Thyroid gland (tissue), 4 donors: ENCODE data around the gene ERAL1. TPM values are rescaled to one million over a fixed set of nuclear protein-coding genes. Genes with fewer than 3 reads are reported as not detected.
"Not testable (repeated sequence)": the region's sequence is repeated elsewhere in the genome, so short reads cannot be mapped to it uniquely, and the experiment has no call there.

Experiments
- DNase-seq, 2 donors: peaks; one replicate each; pipeline ENCODE4 v3.0.0-alpha.2; 2019
- H3K27ac ChIP-seq, 3 donors: fragments of 200-600 bp; sonication (generic); 1 replicate in 2 of 3; 2 replicates in 1 of 3; pipeline ENCODE4 v1.5.1; 2016 to 2019; ENCODE audit warnings: mild to moderate bottlenecking in 1 of 3, moderate library complexity in 1 of 3
- H3K27me3 ChIP-seq: fragments of 200-600 bp; sonication (generic); one replicate; pipeline ENCODE4 v1.5.1; 2019
- H3K36me3 ChIP-seq, 2 donors: fragments of 200-600 bp; sonication (generic); one replicate each; pipeline ENCODE4 v1.5.1; 2016 to 2019
- H3K4me1 ChIP-seq, 2 donors: fragments of 200-600 bp; sonication (generic); one replicate each; pipeline ENCODE4 v1.5.1; 2017 to 2019
- H3K4me3 ChIP-seq, 3 donors: fragments of 200-600 bp; sonication (generic); replicated peaks in 1 of 3; 1 replicate in 2 of 3; 2 replicates in 1 of 3; pipeline ENCODE4 v1.5.1; 2016; ENCODE audit warnings: mild to moderate bottlenecking in 1 of 3
- H3K9me3 ChIP-seq: fragments of 200-600 bp; sonication (generic); one replicate; pipeline ENCODE4 v1.5.1; 2017
- POLR2A ChIP-seq, 2 donors: fragments of 450-650 bp; IDR thresholded peaks; one replicate each; pipeline ENCODE4 v1.6.1; 2017; ENCODE audit warnings: antibody characterized with exemption in 2 of 2, mild to moderate bottlenecking in 2 of 2, moderate library complexity in 1 of 2
- WGBS, 2 donors: methylation state at CpG; one replicate each; pipeline ENCODE4 v1.1.5; 2017; 5-methylcytosine and 5-hydroxymethylcytosine counted together
- intact Hi-C: fragments of 100-400 bp; cut with DNase I; formaldehyde crosslinking; loops from one replicate; pipeline ENCODE4 v1.15.1; 2023
- total RNA-seq, 4 donors: library from RNA; depleted of rRNA; stranded (reverse); fragments of >200 nt; gene quantifications; one replicate each; pipeline ENCODE4 v1.2.3, GENCODE V29; 2016
- TF ChIP-seq, protein P1 (sequence below), 6 experiments: fragments of 200-600 bp in 3 of 6; fragments of 450-650 bp in 3 of 6; sonication (generic) in 3 of 6; IDR thresholded peaks; one replicate each; pipeline ENCODE4 v1.5.1; 2016 to 2019; ENCODE audit warnings: antibody characterized with exemption in 6 of 6, mild to moderate bottlenecking in 2 of 6, inconsistent platforms in 1 of 6, moderate library complexity in 1 of 6

ERAL1 gene
- total RNA-seq, 4 donors from 2014 or later: 23.1 to 59.3 (median 41.2) TPM

DNA sequence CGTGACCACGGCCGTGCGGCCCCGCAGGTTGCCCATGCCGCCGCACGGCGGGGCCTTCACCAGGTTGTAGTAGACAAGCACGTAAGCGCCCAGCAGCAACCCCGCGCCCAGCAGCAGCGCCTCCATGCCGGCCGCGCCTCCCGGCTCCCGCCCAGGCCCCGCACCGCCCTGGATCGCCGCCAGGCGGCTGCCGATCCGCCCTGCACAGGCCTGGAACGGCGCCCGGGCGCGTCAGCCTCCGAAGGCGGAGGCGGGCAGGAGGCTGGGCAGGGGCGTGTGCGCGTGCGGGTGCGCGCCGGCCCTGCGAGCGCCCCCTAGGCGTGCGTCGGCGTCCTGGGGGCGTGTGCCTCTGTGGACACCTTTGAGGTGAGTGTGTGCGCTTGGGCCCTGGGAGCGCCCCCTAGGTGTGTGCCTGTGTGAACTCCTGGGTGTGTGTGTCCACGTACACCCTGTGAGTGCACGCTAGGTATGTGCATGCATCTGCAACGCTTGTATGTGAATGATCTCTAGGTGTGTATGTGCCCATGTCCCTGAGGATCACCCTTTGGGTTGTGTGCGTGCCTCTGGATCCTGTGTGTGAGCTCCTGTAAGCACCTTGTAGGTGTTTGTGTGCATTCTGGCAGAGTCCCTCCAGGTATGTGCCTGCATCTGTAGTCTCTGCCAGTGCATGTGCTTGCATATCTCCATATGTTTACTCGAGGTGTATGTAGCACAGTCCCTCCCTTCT lies 48.2 kb downstream of the ERAL1 start, which contains the start of gene DHRS13:
TSS of gene DHRS13 (minus strand) at position 261 of the 727 bp plus-strand sequence. CDS start at position 126, 135 bp downstream.
- Histone ChIP-seq H3K36me3 (peaks cover 10 to 22% of the 10 kb centered on the region in 2 donors), H3K9me3 (no peaks in the 10 kb centered on the region), H3K27ac (peak within 1 kb of the TSS; percentile 10 to 73 (median 52)), H3K4me3 (peak within 1 kb of the TSS; percentile 21 to 63 (median 58)), H3K27me3 (no peaks in the 10 kb centered on the region), H3K4me1 (peaks cover 7 to 25% of the 10 kb centered on the region in 2 donors)
- DNase-seq: peak; percentile 89 to 90
- intact Hi-C loops: no loop called here
- 1% methylated on average over 10 to 22 of the region's 55 CpGs for WGBS, 2 donors
- TF ChIP-seq, protein P1, sequence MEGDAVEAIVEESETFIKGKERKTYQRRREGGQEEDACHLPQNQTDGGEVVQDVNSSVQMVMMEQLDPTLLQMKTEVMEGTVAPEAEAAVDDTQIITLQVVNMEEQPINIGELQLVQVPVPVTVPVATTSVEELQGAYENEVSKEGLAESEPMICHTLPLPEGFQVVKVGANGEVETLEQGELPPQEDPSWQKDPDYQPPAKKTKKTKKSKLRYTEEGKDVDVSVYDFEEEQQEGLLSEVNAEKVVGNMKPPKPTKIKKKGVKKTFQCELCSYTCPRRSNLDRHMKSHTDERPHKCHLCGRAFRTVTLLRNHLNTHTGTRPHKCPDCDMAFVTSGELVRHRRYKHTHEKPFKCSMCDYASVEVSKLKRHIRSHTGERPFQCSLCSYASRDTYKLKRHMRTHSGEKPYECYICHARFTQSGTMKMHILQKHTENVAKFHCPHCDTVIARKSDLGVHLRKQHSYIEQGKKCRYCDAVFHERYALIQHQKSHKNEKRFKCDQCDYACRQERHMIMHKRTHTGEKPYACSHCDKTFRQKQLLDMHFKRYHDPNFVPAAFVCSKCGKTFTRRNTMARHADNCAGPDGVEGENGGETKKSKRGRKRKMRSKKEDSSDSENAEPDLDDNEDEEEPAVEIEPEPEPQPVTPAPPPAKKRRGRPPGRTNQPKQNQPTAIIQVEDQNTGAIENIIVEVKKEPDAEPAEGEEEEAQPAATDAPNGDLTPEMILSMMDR (IDR thresholded peaks at IDR 0.05): peak; percentile 54 to 95 (median 93)
- TF ChIP-seq POLR2A (IDR thresholded peaks at IDR 0.05): peak in 1 of 2 donors; percentile 29

DNA sequence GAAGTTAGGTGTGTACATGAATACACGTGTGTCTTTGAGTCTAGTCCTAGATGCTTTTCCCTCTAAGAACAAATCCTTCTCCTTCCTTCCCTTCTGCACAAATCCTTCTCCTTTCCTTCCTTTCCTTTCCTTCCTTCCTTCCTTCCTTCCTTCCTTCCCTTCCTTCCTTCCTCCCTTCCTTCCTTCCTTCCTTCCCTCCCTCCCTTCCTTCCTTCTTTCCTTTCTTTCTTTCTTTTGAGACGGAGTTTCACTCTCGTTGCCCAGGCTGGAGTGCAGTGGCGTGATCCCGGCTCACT lies 48.7 kb downstream of the ERAL1 start:
- WGBS, 2 donors: 61 to 64% methylated on average over 5 of the region's 5 CpGs
- H3K27ac ChIP-seq, DNase-seq, H3K4me3 ChIP-seq, intact Hi-C loops, H3K27me3 ChIP-seq, H3K9me3 ChIP-seq: not testable (repeated sequence)
- H3K4me1 ChIP-seq: peaks cover 4 to 22% of the 10 kb centered on the region in 2 donors
- peaks cover 14 to 27% of the 10 kb centered on the region in 2 donors for H3K36me3 ChIP-seq

DNA sequence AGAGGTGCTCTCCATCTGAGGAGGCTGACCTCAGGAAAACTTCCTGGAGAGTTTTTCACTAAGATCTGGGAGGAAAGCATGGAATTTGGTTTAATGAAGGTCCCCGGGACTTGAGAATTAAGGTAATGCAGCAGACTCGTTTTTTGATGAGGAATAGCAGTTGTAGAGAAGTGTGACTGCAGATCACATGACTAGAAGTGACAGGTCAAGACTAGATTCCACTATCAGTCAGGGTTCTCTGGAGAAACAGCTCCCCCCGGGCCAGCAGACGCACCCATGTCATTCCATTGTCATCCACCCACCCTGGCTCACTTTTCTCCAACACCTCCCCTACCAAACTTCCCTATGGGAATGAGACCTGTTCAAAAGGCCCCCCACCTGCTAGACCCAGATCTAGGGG lies 50.0 kb downstream of the ERAL1 start:
- Histone ChIP-seq H3K27me3 (no peaks in the 10 kb centered on the region), H3K9me3 (no peaks in the 10 kb centered on the region), H3K4me1 (peaks cover 4 to 24% of the 10 kb centered on the region in 2 donors), H3K4me3 (no peak overlapping the region), H3K27ac (no peak overlapping the region), H3K36me3 (peaks cover 28 to 40% of the 10 kb centered on the region in 2 donors)
- TF ChIP-seq POLR2A (IDR thresholded peaks at IDR 0.05): no peak
- TF ChIP-seq, protein P1 (IDR thresholded peaks at IDR 0.05): no peak
- DNase-seq: no peak
- 61 to 69% methylated on average over 4 of the region's 4 CpGs for WGBS, 2 donors
- intact Hi-C loops: loop anchor here (5.0 kb wide), 1 partner anchor 43 kb away; no protein-coding TSS in a partner anchor

DNA sequence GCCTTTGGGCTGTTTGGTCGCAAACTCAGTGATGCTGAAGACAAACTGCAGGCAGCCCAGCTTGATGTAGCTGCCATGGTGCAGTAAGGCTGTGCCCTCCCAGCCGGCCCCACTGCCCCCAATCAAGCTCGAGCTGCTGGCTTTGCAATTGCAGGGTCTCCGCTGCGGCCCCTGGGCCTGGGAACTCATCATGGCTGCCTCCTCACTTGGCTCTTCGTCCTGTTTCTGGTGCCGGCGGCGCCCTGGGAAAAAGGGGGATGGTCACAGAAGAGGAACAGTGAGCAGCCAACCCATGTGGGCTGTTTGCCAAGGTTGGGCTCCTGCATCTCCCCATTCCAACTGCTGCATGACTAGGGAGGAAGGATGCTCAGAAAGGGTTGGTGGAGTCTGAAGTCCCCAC lies 51.5 kb downstream of the ERAL1 start:
- no peaks in the 10 kb centered on the region for H3K27me3 ChIP-seq
- 79 to 88% methylated on average over 6 to 9 of the region's 9 CpGs for WGBS, 2 donors
- H3K4me3 ChIP-seq: no peak overlapping the region
- TF ChIP-seq, protein P1 (IDR thresholded peaks at IDR 0.05): no peak
- TF ChIP-seq POLR2A (IDR thresholded peaks at IDR 0.05): no peak
- H3K9me3 ChIP-seq: no peaks in the 10 kb centered on the region
- DNase-seq: no peak
- H3K27ac ChIP-seq: no peak overlapping the region
- intact Hi-C loops: loop anchor here (5.0 kb wide), 1 partner anchor 41 kb away; no protein-coding TSS in a partner anchor
- peaks cover 41 to 54% of the 10 kb centered on the region in 2 donors for H3K36me3 ChIP-seq
- peaks cover 4 to 24% of the 10 kb centered on the region in 2 donors for H3K4me1 ChIP-seq

DNA sequence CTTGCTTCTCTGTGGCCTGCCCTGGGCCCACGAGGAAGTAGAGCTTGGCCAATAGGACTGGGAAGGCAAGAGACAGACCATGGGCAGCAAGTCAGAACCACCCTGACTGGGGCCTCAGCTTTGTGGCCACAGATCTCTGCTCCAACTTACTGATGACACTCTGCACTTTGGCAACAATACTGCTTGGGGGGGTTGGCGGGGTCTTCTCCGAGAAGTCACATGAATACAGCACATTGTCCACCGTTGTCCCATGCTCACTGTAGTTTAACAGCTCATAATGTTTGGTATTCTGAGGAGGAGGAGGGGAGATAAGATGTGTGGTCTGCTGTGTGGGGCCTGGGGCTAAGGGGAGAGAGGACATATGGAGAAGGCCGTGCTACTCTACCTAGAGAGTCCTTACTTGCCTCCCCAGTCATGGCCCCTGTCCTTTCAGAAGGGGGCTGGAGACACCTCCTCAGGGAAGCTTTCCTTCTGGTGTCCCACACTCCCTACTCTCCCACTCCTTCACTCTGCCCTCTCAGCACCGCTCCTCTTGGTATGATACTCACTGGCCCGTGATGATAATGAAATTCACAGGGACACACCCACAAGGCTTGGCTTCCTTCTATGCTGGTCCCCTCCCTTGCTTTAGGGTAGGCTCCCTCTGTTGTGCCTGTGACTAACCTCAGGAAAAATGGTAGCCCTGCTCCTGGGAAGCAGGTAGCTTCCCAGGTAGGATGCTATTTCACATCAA lies 52.1 kb downstream of the ERAL1 start:
- no peak for DNase-seq
- Histone ChIP-seq H3K9me3 (no peaks in the 10 kb centered on the region), H3K27me3 (no peaks in the 10 kb centered on the region), H3K4me1 (peaks cover 4 to 21% of the 10 kb centered on the region in 2 donors), H3K4me3 (no peak overlapping the region), H3K27ac (no peak overlapping the region), H3K36me3 (peaks cover 46 to 60% of the 10 kb centered on the region in 2 donors)
- WGBS, 2 donors: 81 to 83% methylated on average over 7 of the region's 7 CpGs
- TF ChIP-seq, protein P1 (IDR thresholded peaks at IDR 0.05): no peak
- TF ChIP-seq POLR2A (IDR thresholded peaks at IDR 0.05): no peak
- intact Hi-C loops: loop anchor here (5.0 kb wide), 1 partner anchor 40 kb away; no protein-coding TSS in a partner anchor
